HPDE6-E6E7 (cell line): ENCODE results near the gene ZMIZ1.

ENCODE experiments used
- DNase-seq: peaks from one replicate; pipeline ENCODE4 v3.0.0; 2011; ENCODE audit warnings: missing footprints; ENCODE audit errors: extremely low spot score

ZMIZ1 gene

GRCh38 chr10:79116801-79117723, 48.3 kb downstream of the ZMIZ1 start:
- no peak for DNase-seq

DNA sequence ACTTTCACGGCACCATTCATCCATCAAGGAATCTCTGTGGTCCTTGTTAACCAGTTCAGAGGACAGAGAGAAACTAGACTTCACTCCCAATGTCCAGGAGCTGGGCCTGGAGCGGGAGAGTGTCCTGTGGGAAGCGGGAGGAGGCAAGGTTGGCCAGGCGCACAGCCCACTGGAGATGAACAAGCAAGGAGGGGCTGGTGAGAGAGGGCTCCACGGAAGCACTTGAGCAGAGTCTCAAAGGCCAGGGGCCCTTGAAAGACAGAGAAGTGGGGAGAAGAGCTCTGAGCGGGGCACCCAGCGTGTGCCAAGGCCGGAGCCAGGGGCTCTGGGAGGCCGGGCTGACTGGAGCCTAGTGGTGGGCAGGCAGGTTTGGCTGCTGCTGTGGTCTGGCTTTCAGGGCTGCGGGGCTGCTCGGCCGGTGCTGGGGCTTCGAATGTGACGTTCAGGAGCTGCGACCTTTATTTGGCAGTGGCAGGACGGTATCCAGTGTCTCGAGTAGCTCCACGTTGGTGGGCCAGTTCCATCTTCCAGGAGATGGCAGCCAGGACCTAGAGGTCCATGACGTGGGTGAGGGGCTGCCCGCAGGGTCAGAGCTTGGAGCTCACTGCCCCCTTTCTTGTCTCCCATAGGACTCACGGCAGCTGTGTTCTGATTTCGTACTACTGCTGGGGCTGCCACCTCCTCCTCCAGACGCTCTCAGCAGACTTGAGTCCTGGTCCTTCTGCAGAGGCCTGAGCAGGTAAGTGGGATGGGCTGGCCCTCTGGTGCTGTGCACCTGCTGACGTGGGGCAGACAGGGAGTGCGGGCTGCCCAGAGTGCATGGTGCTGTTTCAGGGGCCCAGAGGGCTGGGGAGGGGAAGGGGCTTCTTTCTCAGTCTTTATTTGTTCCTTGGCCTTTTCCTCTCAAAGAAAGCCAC, 49.8 kb downstream of the ZMIZ1 start:
- no peak for DNase-seq

- DNase-seq: no peak
These were observed 50.5 kb downstream of the ZMIZ1 start for GRCh38 chr10:79119306-79119705.

GRCh38 chr10:79123547-79123963, 54.8 kb downstream of the ZMIZ1 start:
- DNase-seq: no peak

DNA sequence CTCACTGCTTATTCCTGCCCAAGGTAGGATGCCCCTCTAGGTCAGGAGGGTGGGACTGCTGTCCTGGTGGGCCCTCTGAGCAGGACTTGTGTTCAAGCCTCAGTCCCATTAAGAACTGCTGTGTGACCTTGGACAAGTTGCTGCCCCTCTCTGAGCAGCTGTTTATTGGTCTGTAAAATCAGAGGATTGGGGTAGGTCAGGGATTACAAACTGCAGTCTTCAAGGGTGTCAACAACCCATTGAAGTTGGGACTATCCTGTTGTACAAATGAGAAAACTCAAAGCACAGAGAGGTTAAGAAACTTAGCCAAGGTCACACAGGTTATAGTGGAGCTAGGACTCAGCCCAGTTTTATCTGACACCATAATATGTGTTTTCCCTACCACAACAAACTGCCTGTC, 55.3 kb downstream of the ZMIZ1 start:
- DNase-seq: no peak

GRCh38 chr10:79125092-79125491, 56.3 kb downstream of the ZMIZ1 start:
- DNase-seq: no peak

DNA sequence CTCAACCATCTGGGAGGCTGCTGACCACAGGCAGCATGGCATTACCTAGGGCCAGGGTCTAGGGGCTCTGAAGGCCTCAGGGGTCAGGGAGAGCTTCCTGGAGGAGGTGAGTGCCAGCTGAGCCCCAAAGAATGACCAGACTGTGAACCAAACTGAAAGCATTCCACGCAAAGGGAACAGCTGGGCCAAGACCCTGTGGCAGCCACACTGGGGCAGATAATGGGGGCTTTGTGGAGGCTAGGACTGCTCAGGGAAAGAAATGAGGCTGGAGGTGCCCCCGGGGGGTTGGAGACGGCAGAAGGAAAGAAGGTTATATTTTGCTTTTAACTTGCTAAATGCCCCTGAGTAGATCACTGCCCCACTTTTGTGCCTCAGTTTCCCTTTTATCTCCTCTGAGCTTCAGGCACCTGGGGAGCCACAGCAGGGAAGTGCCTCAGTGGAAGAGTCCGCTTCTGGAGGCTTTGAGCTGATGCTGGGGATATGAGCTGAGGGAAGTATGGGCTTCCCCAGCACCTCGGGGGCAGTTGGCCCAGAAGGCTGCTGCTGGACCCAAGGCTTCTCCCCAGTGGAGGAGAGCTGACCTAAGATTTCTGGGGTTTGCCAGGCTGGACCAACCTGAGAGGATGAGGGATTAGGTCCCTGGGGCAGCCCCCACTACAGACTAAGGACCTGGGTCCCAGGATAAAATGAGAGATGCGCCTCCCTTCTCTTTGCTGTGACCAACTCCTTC, 57.8 kb downstream of the ZMIZ1 start:
- DNase-seq: no peak

GRCh38 chr10:79127151-79127961, 58.6 kb downstream of the ZMIZ1 start:
- peak; percentile 80 for DNase-seq

- DNase-seq: no peak
These were observed 59.6 kb downstream of the ZMIZ1 start for GRCh38 chr10:79128241-79128922.

GRCh38 chr10:79128923-79129305, 60.1 kb downstream of the ZMIZ1 start:
- DNase-seq: no peak

- DNase-seq: no peak
These were observed 60.7 kb downstream of the ZMIZ1 start for GRCh38 chr10:79129361-79129997.

GRCh38 chr10:79130255-79130654, 61.5 kb downstream of the ZMIZ1 start:
- DNase-seq: no peak

GRCh38 chr10:79130846-79131245, 62.1 kb downstream of the ZMIZ1 start:
- DNase-seq: no peak

DNA sequence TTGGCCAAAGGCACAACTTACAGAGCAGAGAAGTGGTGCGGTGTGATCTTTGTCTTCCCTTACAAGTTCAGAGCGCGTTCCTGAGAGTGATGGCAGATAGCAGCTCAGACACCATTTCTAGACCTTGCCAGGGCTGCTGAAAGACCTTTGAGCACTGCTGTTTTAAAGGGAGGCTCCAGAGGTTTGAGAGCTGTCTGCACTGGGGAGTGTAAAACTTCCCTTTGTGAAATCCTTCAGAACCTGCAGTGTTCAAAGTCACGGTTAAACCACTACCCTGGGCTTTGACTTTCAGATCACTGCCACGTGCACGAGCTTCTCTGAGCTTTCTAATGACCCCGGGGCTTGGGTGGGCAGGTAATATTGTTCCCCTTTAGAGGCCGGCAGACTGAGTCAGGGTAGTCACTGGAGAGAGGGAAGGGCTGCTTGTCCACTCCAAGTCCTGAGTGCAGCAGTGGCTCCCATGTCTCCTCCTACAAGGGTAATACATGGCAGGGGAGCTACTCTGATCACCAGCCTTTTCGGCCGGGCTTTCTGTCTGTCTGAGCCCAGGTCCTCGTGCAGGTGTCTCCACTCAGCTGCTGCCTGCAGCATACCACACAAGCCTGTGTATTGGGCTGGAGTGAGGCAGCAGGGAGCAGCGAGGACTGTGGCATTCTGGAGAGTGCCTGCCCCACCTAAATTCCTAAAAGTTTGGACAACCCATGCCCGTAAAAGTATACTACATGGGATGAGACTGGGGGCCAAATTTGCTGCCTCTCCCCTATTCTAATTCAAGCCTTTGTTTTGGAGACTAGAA, 63.3 kb downstream of the ZMIZ1 start:
- no peak for DNase-seq

GRCh38 chr10:79132681-79133381, 64.1 kb downstream of the ZMIZ1 start:
- DNase-seq: no peak

GRCh38 chr10:79133416-79133815, 64.7 kb downstream of the ZMIZ1 start:
- DNase-seq: no peak

GRCh38 chr10:79135790-79136189, 67.0 kb downstream of the ZMIZ1 start:
- DNase-seq: no peak

DNA sequence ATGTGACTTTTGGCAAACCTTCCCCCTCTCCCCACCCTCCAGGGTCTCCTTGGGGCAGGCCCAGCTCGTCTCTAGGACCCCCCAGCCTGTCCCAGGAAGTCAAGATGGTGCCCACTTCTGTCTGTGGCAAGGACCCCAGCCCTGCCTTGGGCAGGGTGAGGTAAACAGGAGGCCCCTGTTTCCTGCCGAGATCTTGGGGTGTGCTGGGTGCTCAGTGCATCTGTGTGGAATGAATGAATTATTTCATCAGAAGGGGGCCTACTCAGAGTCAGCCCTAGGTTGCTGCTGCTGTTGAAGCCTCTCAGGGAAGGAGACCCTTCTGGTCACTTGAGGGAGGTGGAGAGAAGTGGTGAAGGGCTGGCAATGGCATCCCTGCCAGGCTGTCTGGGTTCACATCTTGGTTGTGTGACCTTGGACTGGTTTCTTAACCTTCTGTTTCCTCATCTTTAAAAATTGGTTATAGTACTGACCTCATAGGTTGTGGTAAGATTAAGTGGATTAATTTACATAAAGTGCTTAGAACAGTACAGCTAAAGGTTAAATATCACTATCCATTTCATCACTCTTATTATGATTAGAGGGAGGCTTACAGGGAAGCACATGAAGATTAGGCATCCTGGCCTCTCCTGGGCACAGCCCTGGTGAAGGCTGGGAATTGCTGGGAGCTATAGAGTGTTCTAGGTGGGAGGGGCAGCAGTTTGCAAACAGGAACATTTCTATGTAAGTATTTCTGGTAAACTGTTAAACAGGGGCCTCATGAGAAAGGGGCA, 67.7 kb downstream of the ZMIZ1 start:
- DNase-seq: no peak
